Liver (tissue), 9 donors: ENCODE results near the gene LIPM. TPM values are rescaled to one million over a fixed set of nuclear protein-coding genes. Genes with fewer than 3 reads are reported as not detected.

Source experiments
- DNase-seq: peaks from one replicate; pipeline ENCODE4 v3.0.0-alpha.2; 2017; ENCODE audit warnings: low spot score
- H3K27ac ChIP-seq, 2 donors: one replicate each; pipeline ENCODE4 v1.7.0; 2013; ENCODE audit warnings: inconsistent platforms in 2 of 2, low read length in 2 of 2, control low read depth in 1 of 2, low read depth in 1 of 2, mild to moderate bottlenecking in 1 of 2
- H3K27me3 ChIP-seq, 4 donors: one replicate each; pipeline versions ENCODE4 v1.6.1 to v1.7.0; 2013; ENCODE audit warnings: low read length in 3 of 4, inconsistent platforms in 1 of 4, mild to moderate bottlenecking in 1 of 4, moderate library complexity in 1 of 4; ENCODE audit not compliant: control insufficient read depth in 4 of 4, insufficient read depth in 4 of 4
- H3K36me3 ChIP-seq, 4 donors: one replicate each; pipeline versions ENCODE4 v1.6.1 to v1.7.0; 2013; ENCODE audit warnings: low read length in 3 of 4, mild to moderate bottlenecking in 3 of 4, low read depth in 1 of 4, moderate library complexity in 1 of 4; ENCODE audit not compliant: control insufficient read depth in 4 of 4, insufficient read depth in 3 of 4
- H3K4me1 ChIP-seq, 4 donors: one replicate each; pipeline versions ENCODE4 v1.6.1 to v1.7.0; 2013; ENCODE audit warnings: low read length in 3 of 4, mild to moderate bottlenecking in 3 of 4, moderate library complexity in 1 of 4; ENCODE audit not compliant: control insufficient read depth in 4 of 4, insufficient read depth in 4 of 4
- H3K4me3 ChIP-seq, 3 donors: one replicate each; pipeline versions ENCODE4 v1.6.1 to v1.7.0; 2013; ENCODE audit warnings: low read length in 3 of 3, control low read depth in 1 of 3, low read depth in 1 of 3, mild to moderate bottlenecking in 1 of 3
- H3K9ac ChIP-seq, 2 donors: one replicate each; pipeline ENCODE4 v1.7.0; 2013; ENCODE audit warnings: low read length in 2 of 2, mild to moderate bottlenecking in 2 of 2, moderate library complexity in 2 of 2, control low read depth in 1 of 2, low read depth in 1 of 2
- H3K9me3 ChIP-seq, 4 donors: one replicate each; pipeline versions ENCODE4 v1.6.1 to v1.7.0; 2013; ENCODE audit warnings: low read length in 3 of 4; ENCODE audit not compliant: control insufficient read depth in 4 of 4
- EGR1 ChIP-seq, 2 donors: IDR thresholded peaks; 2 replicates each; pipeline ENCODE4 v1.6.1; 2016 to 2018; ENCODE audit warnings: antibody characterized with exemption in 2 of 2, low read depth in 2 of 2
- FOXA1 ChIP-seq: IDR thresholded peaks from 2 replicates; pipeline ENCODE4 v1.6.1; 2016; ENCODE audit warnings: antibody characterized with exemption
- GABPA ChIP-seq, 2 donors: IDR thresholded peaks in 1 of 2; conservative IDR thresholded peaks in 1 of 2; 2 replicates each; pipeline ENCODE4 v1.6.1; 2016; ENCODE audit warnings: antibody characterized with exemption in 2 of 2, mild to moderate bottlenecking in 1 of 2, moderate library complexity in 1 of 2
- HNF4A ChIP-seq, 2 donors: conservative IDR thresholded peaks; 2 replicates each; pipeline ENCODE4 v1.6.1; 2016; ENCODE audit warnings: antibody characterized with exemption in 2 of 2, mild to moderate bottlenecking in 2 of 2
- HNF4G ChIP-seq: IDR thresholded peaks from 2 replicates; pipeline ENCODE4 v1.6.1; 2016; ENCODE audit warnings: antibody characterized with exemption
- JUND ChIP-seq, 2 donors: IDR thresholded peaks; 2 replicates each; pipeline ENCODE4 v1.6.1; 2016; ENCODE audit warnings: antibody characterized with exemption in 2 of 2
- MAX ChIP-seq: IDR thresholded peaks from 2 replicates; pipeline ENCODE4 v1.6.1; 2016; ENCODE audit warnings: antibody characterized with exemption
- RAD21 ChIP-seq, 2 donors: IDR thresholded peaks; 2 replicates each; pipeline ENCODE4 v1.6.1; 2016; ENCODE audit warnings: antibody characterized with exemption in 2 of 2, mild to moderate bottlenecking in 2 of 2
- REST ChIP-seq: IDR thresholded peaks from 2 replicates; pipeline ENCODE4 v1.6.1; 2016; ENCODE audit warnings: antibody characterized with exemption, mild to moderate bottlenecking
- RXRA ChIP-seq, 2 donors: IDR thresholded peaks; 2 replicates each; pipeline ENCODE4 v1.6.1; 2017 to 2018; ENCODE audit warnings: antibody characterized with exemption in 2 of 2, mild to moderate bottlenecking in 1 of 2
- TAF1 ChIP-seq: conservative IDR thresholded peaks from 2 replicates; pipeline ENCODE4 v1.6.1; 2016; ENCODE audit warnings: antibody characterized with exemption, mild to moderate bottlenecking
- YY1 ChIP-seq: IDR thresholded peaks from 2 replicates; pipeline ENCODE4 v1.6.1; 2016; ENCODE audit warnings: antibody characterized with exemption, mild to moderate bottlenecking
- WGBS: extraction: QIAGEN DNeasy Blood & Tissue Kit; methylation state at CpG from one replicate; pipeline ENCODE4 v1.1.7; 2013; 5-methylcytosine and 5-hydroxymethylcytosine counted together
- polyA plus RNA-seq, 2 donors: library from polyadenylated mRNA; stranded (reverse) in 1 of 2; unstranded in 1 of 2; fragments of 200-250 nt in 1 of 2; fragments of >200 nt in 1 of 2; fragmentation: Nextera tagmentation in 1 of 2; extraction: Ambion mirVana in 1 of 2; gene quantifications; one replicate each; pipeline versions ENCODE4 v1.2.1 to v1.2.3, GENCODE V29; 2013 to 2015
- total RNA-seq, 2 donors: library from RNA; depleted of rRNA; stranded (reverse); fragments of >200 nt; gene quantifications; one replicate each; pipeline ENCODE4 v1.2.3, GENCODE V29; 2014
- TF ChIP-seq, protein P1 (sequence below): IDR thresholded peaks from 2 replicates; pipeline ENCODE4 v1.6.1; 2016; ENCODE audit warnings: antibody characterized with exemption
- TF ChIP-seq, protein P2 (sequence below): fragments of 150-350 bp; IDR thresholded peaks from 2 replicates; pipeline ENCODE4 v1.5.1; 2017; ENCODE audit warnings: improper control_type of control experiment, low read depth, low read length; ENCODE audit not compliant: missing input control
- donor health status: healthy.
- donor health status: healthy.
- donor health status: healthy.
- donor health status: healthy.
- donor health status: healthy.

The LIPM gene
- total and polyA plus RNA-seq, 4 donors, result not detected

- WGBS, result 73% methylated on average over 2 of the region's 2 CpGs
- H3K27me3 ChIP-seq, result no peaks in the 10 kb centered on the region
- H3K9me3 ChIP-seq, result no peaks in the 10 kb centered on the region
- H3K27ac ChIP-seq, result no peak overlapping the region
- DNase-seq, result no peak
- no peak overlapping the region for H3K9ac ChIP-seq
- H3K4me3 ChIP-seq, result no peak overlapping the region
- H3K36me3 ChIP-seq, result no peaks in the 10 kb centered on the region
- peaks cover 5 to 18% (median 13%) of the 10 kb centered on the region in 4 donors for H3K4me1 ChIP-seq
- no peak for TF ChIP-seq FOXA1
- TF ChIP-seq, protein P1, sequence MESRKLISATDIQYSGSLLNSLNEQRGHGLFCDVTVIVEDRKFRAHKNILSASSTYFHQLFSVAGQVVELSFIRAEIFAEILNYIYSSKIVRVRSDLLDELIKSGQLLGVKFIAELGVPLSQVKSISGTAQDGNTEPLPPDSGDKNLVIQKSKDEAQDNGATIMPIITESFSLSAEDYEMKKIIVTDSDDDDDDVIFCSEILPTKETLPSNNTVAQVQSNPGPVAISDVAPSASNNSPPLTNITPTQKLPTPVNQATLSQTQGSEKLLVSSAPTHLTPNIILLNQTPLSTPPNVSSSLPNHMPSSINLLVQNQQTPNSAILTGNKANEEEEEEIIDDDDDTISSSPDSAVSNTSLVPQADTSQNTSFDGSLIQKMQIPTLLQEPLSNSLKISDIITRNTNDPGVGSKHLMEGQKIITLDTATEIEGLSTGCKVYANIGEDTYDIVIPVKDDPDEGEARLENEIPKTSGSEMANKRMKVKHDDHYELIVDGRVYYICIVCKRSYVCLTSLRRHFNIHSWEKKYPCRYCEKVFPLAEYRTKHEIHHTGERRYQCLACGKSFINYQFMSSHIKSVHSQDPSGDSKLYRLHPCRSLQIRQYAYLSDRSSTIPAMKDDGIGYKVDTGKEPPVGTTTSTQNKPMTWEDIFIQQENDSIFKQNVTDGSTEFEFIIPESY, result no peak
- no peak for TF ChIP-seq RAD21 (IDR thresholded peaks at IDR 0.05)
- no peak for TF ChIP-seq TAF1
- no peak for TF ChIP-seq HNF4A (conservative IDR thresholded peaks at IDR 0.05)
- no peak for TF ChIP-seq GABPA (IDR thresholded peaks at IDR 0.05 in 1 of 2, conservative IDR thresholded peaks at IDR 0.05 in 1 of 2)
- no peak for TF ChIP-seq HNF4G
- TF ChIP-seq JUND (IDR thresholded peaks at IDR 0.05), result no peak
- no peak for TF ChIP-seq RXRA (IDR thresholded peaks at IDR 0.05)
- no peak for TF ChIP-seq REST
Measured at GRCh38 chr10:88858491-88858890, 56.0 kb downstream of the LIPM start.

- Histone ChIP-seq H3K36me3 (no peaks in the 10 kb centered on the region), H3K4me3 (no peak overlapping the region), H3K27me3 (no peaks in the 10 kb centered on the region), H3K9ac (no peak overlapping the region), H3K4me1 (peaks cover 0 to 4% (median 0%) of the 10 kb centered on the region in 4 donors), H3K9me3 (no peaks in the 10 kb centered on the region), H3K27ac (no peak overlapping the region)
- TF ChIP-seq REST (no peak), YY1 (no peak), RAD21 (IDR thresholded peaks at IDR 0.05) (no peak), EGR1 (IDR thresholded peaks at IDR 0.05; ENCODE audit: low read depth in 2 of 2) (no peak), HNF4A (conservative IDR thresholded peaks at IDR 0.05) (no peak), HNF4G (no peak), MAX (no peak)
- TF ChIP-seq, protein P2, sequence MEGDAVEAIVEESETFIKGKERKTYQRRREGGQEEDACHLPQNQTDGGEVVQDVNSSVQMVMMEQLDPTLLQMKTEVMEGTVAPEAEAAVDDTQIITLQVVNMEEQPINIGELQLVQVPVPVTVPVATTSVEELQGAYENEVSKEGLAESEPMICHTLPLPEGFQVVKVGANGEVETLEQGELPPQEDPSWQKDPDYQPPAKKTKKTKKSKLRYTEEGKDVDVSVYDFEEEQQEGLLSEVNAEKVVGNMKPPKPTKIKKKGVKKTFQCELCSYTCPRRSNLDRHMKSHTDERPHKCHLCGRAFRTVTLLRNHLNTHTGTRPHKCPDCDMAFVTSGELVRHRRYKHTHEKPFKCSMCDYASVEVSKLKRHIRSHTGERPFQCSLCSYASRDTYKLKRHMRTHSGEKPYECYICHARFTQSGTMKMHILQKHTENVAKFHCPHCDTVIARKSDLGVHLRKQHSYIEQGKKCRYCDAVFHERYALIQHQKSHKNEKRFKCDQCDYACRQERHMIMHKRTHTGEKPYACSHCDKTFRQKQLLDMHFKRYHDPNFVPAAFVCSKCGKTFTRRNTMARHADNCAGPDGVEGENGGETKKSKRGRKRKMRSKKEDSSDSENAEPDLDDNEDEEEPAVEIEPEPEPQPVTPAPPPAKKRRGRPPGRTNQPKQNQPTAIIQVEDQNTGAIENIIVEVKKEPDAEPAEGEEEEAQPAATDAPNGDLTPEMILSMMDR, result no peak
- TF ChIP-seq, protein P1, result no peak
- 36% methylated on average over 1 of the region's 1 CpG for WGBS
- DNase-seq, result no peak
Measured at GRCh38 chr10:88861036-88861435, 58.5 kb downstream of the LIPM start.
